Measurements from ENCODE around the gene BCL7A. TPM values are rescaled to one million over a fixed set of nuclear protein-coding genes. Genes with fewer than 3 reads are reported as not detected.
"Not testable (repeated sequence)": the region's sequence is repeated elsewhere in the genome, so short reads cannot be mapped to it uniquely, and the experiment has no call there.

BCL7A gene
- total and polyA plus RNA-seq, 2 donors = 5.5 to 24.3 TPM

- Histone ChIP-seq H3K4me1 (ENCODE audit: control insufficient read depth in 2 of 2, insufficient read depth in 2 of 2, low read length in 2 of 2) (peaks cover 24 to 51% of the 10 kb centered on the region in 2 donors), H3K9me3 (ENCODE audit: control insufficient read depth in 2 of 2, insufficient read depth in 1 of 2, low read length in 1 of 2) (peaks cover 0 to 18% of the 10 kb centered on the region in 2 donors), H3K36me3 (ENCODE audit: control insufficient read depth in 2 of 2, insufficient read depth in 2 of 2, low read length in 1 of 2) (peaks cover 37 to 55% of the 10 kb centered on the region in 2 donors), H3K27me3 (ENCODE audit: control insufficient read depth in 2 of 2, insufficient read depth in 1 of 2, low read length in 1 of 2) (no peaks in the 10 kb centered on the region), H3K4me3 (ENCODE audit: low read length in 2 of 2) (no peak overlapping the region), H3K27ac (ENCODE audit: low read depth in 1 of 2, low read length in 1 of 2) (no peak overlapping the region)
- 94% methylated on average over 28 of the region's 28 CpGs for WGBS
- DNase-seq (ENCODE audit: low read depth in 6 of 9, low spot score in 9 of 9) = no peak
These were observed 8.1 kb downstream of the BCL7A start for GRCh38 chr12:122029620-122030423.

DNA sequence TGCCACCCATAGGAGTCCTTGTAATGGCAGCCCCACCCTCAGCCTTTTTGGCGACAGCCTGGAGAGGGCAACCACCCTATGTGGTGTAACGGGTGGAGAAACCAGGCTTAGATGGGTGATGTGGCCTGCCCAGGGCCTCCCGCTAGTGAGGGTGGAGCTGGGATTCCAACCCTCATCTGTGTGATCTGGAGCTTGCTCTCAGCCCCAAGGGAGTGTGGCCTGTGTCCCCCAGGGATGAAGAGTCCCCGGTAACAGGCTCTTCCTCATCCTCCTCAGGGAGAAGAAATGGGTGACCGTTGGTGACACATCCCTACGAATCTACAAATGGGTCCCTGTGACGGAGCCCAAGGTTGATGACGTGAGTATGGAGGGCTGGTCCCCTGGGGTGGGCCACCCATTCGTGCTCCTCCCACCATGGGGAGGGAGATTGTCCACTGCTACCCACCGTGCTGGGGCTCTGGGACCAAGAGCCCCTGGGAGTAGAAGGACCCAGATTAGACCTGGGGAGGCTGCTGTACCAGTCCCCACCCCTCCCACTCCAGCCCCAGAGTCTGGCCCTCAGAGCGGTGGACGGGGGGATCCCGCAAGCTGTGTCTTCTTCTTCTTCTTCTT lies 8.8 kb downstream of the BCL7A start:
- Histone ChIP-seq H3K9me3 (ENCODE audit: control insufficient read depth in 2 of 2, insufficient read depth in 1 of 2, low read length in 1 of 2) (peaks cover 0 to 14% of the 10 kb centered on the region in 2 donors), H3K4me1 (ENCODE audit: control insufficient read depth in 2 of 2, insufficient read depth in 2 of 2, low read length in 2 of 2) (peaks cover 23 to 48% of the 10 kb centered on the region in 2 donors), H3K27ac (ENCODE audit: low read depth in 1 of 2, low read length in 1 of 2) (no peak overlapping the region), H3K4me3 (ENCODE audit: low read length in 2 of 2) (no peak overlapping the region), H3K27me3 (ENCODE audit: control insufficient read depth in 2 of 2, insufficient read depth in 1 of 2, low read length in 1 of 2) (no peaks in the 10 kb centered on the region), H3K36me3 (ENCODE audit: control insufficient read depth in 2 of 2, insufficient read depth in 2 of 2, low read length in 1 of 2) (peaks cover 44 to 59% of the 10 kb centered on the region in 2 donors)
- no peak for DNase-seq (ENCODE audit: low read depth in 6 of 9, low spot score in 9 of 9)
- 98% methylated on average over 13 of the region's 13 CpGs for WGBS

- no peak overlapping the region for H3K4me3 ChIP-seq (ENCODE audit: low read length in 2 of 2)
- peaks cover 18 to 41% of the 10 kb centered on the region in 2 donors for H3K4me1 ChIP-seq (ENCODE audit: control insufficient read depth in 2 of 2, insufficient read depth in 2 of 2, low read length in 2 of 2)
- H3K9me3 ChIP-seq (ENCODE audit: control insufficient read depth in 2 of 2, insufficient read depth in 1 of 2, low read length in 1 of 2) = peaks cover 0 to 12% of the 10 kb centered on the region in 2 donors
- 82% methylated on average over 21 of the region's 21 CpGs for WGBS
- no peaks in the 10 kb centered on the region for H3K27me3 ChIP-seq (ENCODE audit: control insufficient read depth in 2 of 2, insufficient read depth in 1 of 2, low read length in 1 of 2)
- H3K27ac ChIP-seq (ENCODE audit: low read depth in 1 of 2, low read length in 1 of 2) = no peak overlapping the region
- peak in 3 of 9 donors; percentile 37 to 53 (median 50) for DNase-seq (ENCODE audit: low read depth in 6 of 9, low spot score in 9 of 9)
- peaks cover 54 to 65% of the 10 kb centered on the region in 2 donors for H3K36me3 ChIP-seq (ENCODE audit: control insufficient read depth in 2 of 2, insufficient read depth in 2 of 2, low read length in 1 of 2)
These were observed 9.9 kb downstream of the BCL7A start for GRCh38 chr12:122031342-122032216.

GRCh38 chr12:122032580-122032979 lies 10.9 kb downstream of the BCL7A start:
- WGBS = 96% methylated on average over 11 of the region's 11 CpGs
- peaks cover 0 to 4% of the 10 kb centered on the region in 2 donors for H3K9me3 ChIP-seq (ENCODE audit: control insufficient read depth in 2 of 2, insufficient read depth in 1 of 2, low read length in 1 of 2)

DNA sequence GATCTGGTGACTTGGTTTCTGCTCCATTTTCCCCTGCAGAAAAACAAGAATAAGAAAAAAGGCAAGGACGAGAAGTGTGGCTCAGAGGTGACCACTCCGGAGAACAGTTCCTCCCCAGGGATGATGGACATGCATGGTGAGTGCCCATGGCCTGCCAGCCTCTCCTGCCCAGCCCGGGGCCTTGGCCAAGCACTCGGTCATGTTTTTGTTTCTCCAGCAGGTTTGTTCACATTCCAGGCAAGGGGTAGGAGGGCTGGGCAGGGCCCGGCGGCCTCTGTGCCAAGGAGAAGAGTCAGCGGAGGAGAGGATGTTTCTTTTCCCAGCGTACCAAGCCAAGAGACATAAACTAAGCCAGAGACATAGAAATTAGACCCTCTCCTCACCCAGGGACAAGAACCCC lies 13.6 kb downstream of the BCL7A start:
- DNase-seq (ENCODE audit: low read depth in 6 of 9, low spot score in 9 of 9) = no peak
- Histone ChIP-seq H3K27ac (ENCODE audit: low read depth in 1 of 2, low read length in 1 of 2) (no peak overlapping the region), H3K4me3 (ENCODE audit: low read length in 2 of 2) (no peak overlapping the region), H3K27me3 (ENCODE audit: control insufficient read depth in 2 of 2, insufficient read depth in 1 of 2, low read length in 1 of 2) (no peaks in the 10 kb centered on the region), H3K9me3 (ENCODE audit: control insufficient read depth in 2 of 2, insufficient read depth in 1 of 2, low read length in 1 of 2) (peaks cover 0 to 4% of the 10 kb centered on the region in 2 donors), H3K4me1 (ENCODE audit: control insufficient read depth in 2 of 2, insufficient read depth in 2 of 2, low read length in 2 of 2) (peaks cover 0 to 8% of the 10 kb centered on the region in 2 donors), H3K36me3 (ENCODE audit: control insufficient read depth in 2 of 2, insufficient read depth in 2 of 2, low read length in 1 of 2) (peaks cover 76 to 87% of the 10 kb centered on the region in 2 donors)
- WGBS = 92% methylated on average over 8 of the region's 8 CpGs

More at GRCh38 chr12:122032580-122032979, 10.9 kb downstream of the BCL7A start:
- Histone ChIP-seq H3K4me3 (ENCODE audit: low read length in 2 of 2) (no peak overlapping the region), H3K36me3 (ENCODE audit: control insufficient read depth in 2 of 2, insufficient read depth in 2 of 2, low read length in 1 of 2) (peaks cover 64 to 70% of the 10 kb centered on the region in 2 donors), H3K27ac (ENCODE audit: low read depth in 1 of 2, low read length in 1 of 2) (no peak overlapping the region), H3K27me3 (ENCODE audit: control insufficient read depth in 2 of 2, insufficient read depth in 1 of 2, low read length in 1 of 2) (no peaks in the 10 kb centered on the region), H3K4me1 (ENCODE audit: control insufficient read depth in 2 of 2, insufficient read depth in 2 of 2, low read length in 2 of 2) (peaks cover 10 to 31% of the 10 kb centered on the region in 2 donors)
- no peak for DNase-seq (ENCODE audit: low read depth in 6 of 9, low spot score in 9 of 9)

DNA sequence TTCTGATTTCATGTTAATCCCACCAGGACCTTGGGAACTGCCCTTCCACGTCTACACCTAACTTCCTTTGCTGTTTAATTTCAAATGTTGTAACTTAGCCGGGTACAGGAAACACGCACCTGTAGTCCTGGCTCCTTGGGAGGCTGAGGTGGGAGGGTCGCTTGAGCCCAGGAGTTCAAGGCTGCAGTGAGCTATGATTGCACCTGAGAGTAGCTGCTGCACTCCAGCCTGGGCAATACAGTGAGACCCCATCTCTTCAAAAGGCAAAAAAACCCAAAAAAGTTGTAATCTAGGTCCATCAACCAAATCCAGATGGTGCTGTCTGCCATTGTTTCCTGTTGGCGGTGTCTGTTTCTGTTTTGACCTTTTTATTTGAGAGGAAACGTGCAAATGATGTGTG lies 14.5 kb downstream of the BCL7A start:
- H3K4me1 ChIP-seq (ENCODE audit: control insufficient read depth in 2 of 2, insufficient read depth in 2 of 2, low read length in 2 of 2) = peaks cover 0 to 7% of the 10 kb centered on the region in 2 donors
- no peaks in the 10 kb centered on the region for H3K27me3 ChIP-seq (ENCODE audit: control insufficient read depth in 2 of 2, insufficient read depth in 1 of 2, low read length in 1 of 2)
- H3K36me3 ChIP-seq (ENCODE audit: control insufficient read depth in 2 of 2, insufficient read depth in 2 of 2, low read length in 1 of 2) = peaks cover 79 to 88% of the 10 kb centered on the region in 2 donors
- peaks cover 0 to 4% of the 10 kb centered on the region in 2 donors for H3K9me3 ChIP-seq (ENCODE audit: control insufficient read depth in 2 of 2, insufficient read depth in 1 of 2, low read length in 1 of 2)
- H3K4me3 ChIP-seq (ENCODE audit: low read length in 2 of 2) = no peak overlapping the region
- H3K27ac ChIP-seq (ENCODE audit: low read depth in 1 of 2, low read length in 1 of 2) = no peak overlapping the region
- 97% methylated on average over 6 of the region's 6 CpGs for WGBS
- DNase-seq (ENCODE audit: low read depth in 6 of 9, low spot score in 9 of 9) = no peak

GRCh38 chr12:122040579-122041386 lies 19.1 kb downstream of the BCL7A start:
- peaks cover 85 to 88% of the 10 kb centered on the region in 2 donors for H3K36me3 ChIP-seq (ENCODE audit: control insufficient read depth in 2 of 2, insufficient read depth in 2 of 2, low read length in 1 of 2)
- no peaks in the 10 kb centered on the region for H3K9me3 ChIP-seq (ENCODE audit: control insufficient read depth in 2 of 2, insufficient read depth in 1 of 2, low read length in 1 of 2)
- H3K27ac ChIP-seq (ENCODE audit: low read depth in 1 of 2, low read length in 1 of 2) = no peak overlapping the region
- H3K27me3 ChIP-seq (ENCODE audit: control insufficient read depth in 2 of 2, insufficient read depth in 1 of 2, low read length in 1 of 2) = no peaks in the 10 kb centered on the region
- no peak for DNase-seq (ENCODE audit: low read depth in 6 of 9, low spot score in 9 of 9)
- no peaks in the 10 kb centered on the region for H3K4me1 ChIP-seq (ENCODE audit: control insufficient read depth in 2 of 2, insufficient read depth in 2 of 2, low read length in 2 of 2)
- no peak overlapping the region for H3K4me3 ChIP-seq (ENCODE audit: low read length in 2 of 2)
- 97% methylated on average over 21 of the region's 21 CpGs for WGBS

- 98% methylated on average over 3 of the region's 3 CpGs for WGBS
- not testable (repeated sequence) for H3K9me3 ChIP-seq (ENCODE audit: control insufficient read depth in 2 of 2, insufficient read depth in 1 of 2, low read length in 1 of 2); H3K4me3 ChIP-seq (ENCODE audit: low read length in 2 of 2); H3K27me3 ChIP-seq (ENCODE audit: control insufficient read depth in 2 of 2, insufficient read depth in 1 of 2, low read length in 1 of 2); H3K27ac ChIP-seq (ENCODE audit: low read depth in 1 of 2, low read length in 1 of 2); DNase-seq (ENCODE audit: low read depth in 6 of 9, low spot score in 9 of 9); H3K4me1 ChIP-seq (ENCODE audit: control insufficient read depth in 2 of 2, insufficient read depth in 2 of 2, low read length in 2 of 2)
- peaks cover 85 to 88% of the 10 kb centered on the region in 2 donors for H3K36me3 ChIP-seq (ENCODE audit: control insufficient read depth in 2 of 2, insufficient read depth in 2 of 2, low read length in 1 of 2)
These were observed 19.8 kb downstream of the BCL7A start for GRCh38 chr12:122041458-122041857.

Data from thymus (tissue), 11 donors.